Smooth muscle cell (in vitro differentiated cells): Measurements from ENCODE around the gene SPDYC. TPM values are rescaled to one million over a fixed set of nuclear protein-coding genes. Genes with fewer than 3 reads are reported as not detected.

Source experiments
- DNase-seq: peaks from one replicate; lab custom pipeline; 2025; ENCODE audit not compliant: unreplicated experiment; lab: John Stamatoyannopoulos, UW
- H2AFZ ChIP-seq: fragments of 200-600 bp; sonication (generic); 2 replicates; pipeline ENCODE4 v1.6.0; 2016; ENCODE audit warnings: antibody characterized with exemption, low read depth, mild to moderate bottlenecking
- H3F3A ChIP-seq: fragments of 200-600 bp; sonication (generic); 2 replicates; pipeline ENCODE4 v1.6.0; 2017; ENCODE audit warnings: antibody characterized with exemption, low read depth
- H3K27ac ChIP-seq: fragments of 200-600 bp; sonication (generic); 2 replicates; pipeline ENCODE4 v1.5.1; 2016; ENCODE audit warnings: low read depth, mild to moderate bottlenecking
- H3K27me3 ChIP-seq: fragments of 200-600 bp; sonication (generic); 2 replicates; pipeline ENCODE4 v1.6.1; 2016; ENCODE audit warnings: low read depth, mild to moderate bottlenecking
- H3K36me3 ChIP-seq: fragments of 200-600 bp; sonication (generic); 2 replicates; pipeline ENCODE4 v1.5.1; 2016; ENCODE audit warnings: low read depth
- H3K4me1 ChIP-seq: fragments of 200-600 bp; sonication (generic); 2 replicates; pipeline ENCODE4 v1.5.1; 2016; ENCODE audit warnings: low read depth
- H3K4me2 ChIP-seq: fragments of 200-600 bp; sonication (generic); 2 replicates; pipeline ENCODE4 v1.6.0; 2016; ENCODE audit warnings: mild to moderate bottlenecking
- H3K4me3 ChIP-seq: fragments of 200-600 bp; sonication (generic); 2 replicates; pipeline ENCODE4 v1.5.1; 2016; ENCODE audit warnings: mild to moderate bottlenecking
- H3K79me2 ChIP-seq: fragments of 200-600 bp; sonication (generic); 2 replicates; pipeline ENCODE4 v1.6.0; 2016; ENCODE audit warnings: low read depth, mild to moderate bottlenecking
- H3K9ac ChIP-seq: fragments of 200-600 bp; sonication (generic); 2 replicates; pipeline ENCODE4 v1.6.0; 2016; ENCODE audit warnings: low read depth
- H3K9me3 ChIP-seq: fragments of 200-600 bp; sonication (generic); replicated peaks from 2 replicates; pipeline ENCODE4 v1.5.1; 2016; ENCODE audit warnings: low read depth
- H4K20me1 ChIP-seq: fragments of 200-600 bp; sonication (generic); 2 replicates; pipeline ENCODE4 v1.6.0; 2016; ENCODE audit warnings: low read depth
- CTCF ChIP-seq: fragments of 200-600 bp; sonication (generic); IDR thresholded peaks from 2 replicates; pipeline ENCODE4 v1.5.1; 2017; ENCODE audit warnings: borderline replicate concordance, mild to moderate bottlenecking, antibody characterized with exemption; ENCODE audit not compliant: insufficient read depth, poor library complexity, severe bottlenecking
- WGBS: methylation state at CpG from one replicate; pipeline ENCODE4 v1.1.7; 2016; ENCODE audit warnings: low lambda C conversion rate; 5-methylcytosine and 5-hydroxymethylcytosine counted together
- polyA plus RNA-seq: library from polyadenylated mRNA; unstranded; fragments of >200 nt; fragmentation: Nextera tagmentation; extraction: Ambion mirVana; gene quantifications from 2 replicates; pipeline ENCODE4 v1.2.1, GENCODE V29; 2016
- total RNA-seq: library from RNA; depleted of rRNA; stranded (reverse); fragments of >200 nt; gene quantifications from 2 replicates; pipeline ENCODE4 v1.2.3, GENCODE V29; 2014

The SPDYC gene
- total and polyA plus RNA-seq, 2 experiments from 2014 or later, result not detected

- H3K4me2 ChIP-seq, result peak within 1 kb of the TSS; percentile 97
- no peaks in the 10 kb centered on the region for H3K9me3 ChIP-seq
- no peaks in the 10 kb centered on the region for H3K4me1 ChIP-seq
- no peak for TF ChIP-seq CTCF
- no peak within 1 kb of the TSS for H3K27ac ChIP-seq
- H3F3A ChIP-seq, result no peaks in the 10 kb centered on the region
- 0% methylated on average over 18 of the region's 43 CpGs for WGBS
- H3K9ac ChIP-seq, result peak within 1 kb of the TSS; percentile 74
- peak within 1 kb of the TSS; percentile 95 for H3K4me3 ChIP-seq
- peaks cover 31% of the 10 kb centered on the region for H3K79me2 ChIP-seq
- DNase-seq, result peak; percentile 44
- H2AFZ ChIP-seq, result peak within 1 kb of the TSS; percentile 77
- H3K36me3 ChIP-seq, result no peaks in the 10 kb centered on the region
- H3K27me3 ChIP-seq, result no peaks in the 10 kb centered on the region
- H4K20me1 ChIP-seq, result peaks cover 33% of the 10 kb centered on the region
These were observed 11.7 kb downstream of the SPDYC start, which contains the start of gene CAPN1 for GRCh38 chr11:65181569-65182257. Gene CAPN1 (plus strand): TSS chr11:65181928. CDS start chr11:65182702, 774 bp downstream.

- no peak for DNase-seq
- Histone ChIP-seq H3K79me2 (peaks cover 31% of the 10 kb centered on the region), H3K4me2 (peak overlapping the region; percentile 97), H3K36me3 (no peaks in the 10 kb centered on the region), H3K9me3 (no peaks in the 10 kb centered on the region), H3F3A (no peaks in the 10 kb centered on the region), H4K20me1 (peaks cover 37% of the 10 kb centered on the region), H3K4me1 (no peaks in the 10 kb centered on the region), H3K27me3 (no peaks in the 10 kb centered on the region), H2AFZ (peak overlapping the region; percentile 77), H3K4me3 (peak overlapping the region; percentile 95), H3K9ac (peak overlapping the region; percentile 74), H3K27ac (no peak overlapping the region)
- no peak for TF ChIP-seq CTCF
- 34% methylated on average over 23 of the region's 23 CpGs for whole genome bisulfite sequencing
These were observed 12.5 kb downstream of the SPDYC start for GRCh38 chr11:65182258-65183170.

GRCh38 chr11:65183201-65183891, 13.3 kb downstream of the SPDYC start:
- Histone ChIP-seq H3K9me3 (no peaks in the 10 kb centered on the region), H3K27me3 (no peaks in the 10 kb centered on the region), H2AFZ (no peak overlapping the region), H3K9ac (no peak overlapping the region), H3F3A (no peaks in the 10 kb centered on the region), H3K36me3 (no peaks in the 10 kb centered on the region), H3K4me1 (no peaks in the 10 kb centered on the region), H3K79me2 (peaks cover 31% of the 10 kb centered on the region), H3K27ac (no peak overlapping the region), H3K4me3 (peak overlapping the region; percentile 95), H3K4me2 (peak overlapping the region; percentile 97), H4K20me1 (peaks cover 37% of the 10 kb centered on the region)
- 69% methylated on average over 19 of the region's 19 CpGs for WGBS
- no peak for TF ChIP-seq CTCF
- no peak for DNase-seq
